GM12878 (cell line): ENCODE results near the gene MYMK. TPM values are rescaled to one million over a fixed set of nuclear protein-coding genes. Genes with fewer than 3 reads are reported as not detected.

ENCODE experiments used
- EZH2 ChIP-seq: IDR thresholded peaks from 2 replicates; pipeline ENCODE4 v1.6.1; 2012; ENCODE audit warnings: low read depth, mild to moderate bottlenecking, control low read depth, inconsistent platforms, low read length, borderline replicate concordance; ENCODE audit not compliant: control insufficient read depth
- POU2F2 ChIP-seq: IDR thresholded peaks from 3 replicates; pipeline ENCODE4 v1.6.1; 2011; ENCODE audit warnings: low read depth, mild to moderate bottlenecking, low read length, borderline replicate concordance
- TCF3 ChIP-seq: IDR thresholded peaks from 2 replicates; pipeline ENCODE4 v1.6.1; 2012; ENCODE audit warnings: low read depth, mild to moderate bottlenecking, low read length, borderline replicate concordance; ENCODE audit not compliant: insufficient read depth
- ZNF207 ChIP-seq: fragments of 450-650 bp; IDR thresholded peaks from 2 replicates; pipeline ENCODE4 v1.6.1; 2014; ENCODE audit warnings: antibody characterized with exemption, mild to moderate bottlenecking, borderline replicate concordance
- polyA plus RNA-seq, 11 experiments: library from polyadenylated mRNA; depleted of rRNA in 4 of 11; unstranded in 6 of 11; stranded (reverse) in 5 of 11; fragments of >200 nt; fragmentation: Nextera tagmentation in 4 of 11; fragmentation: Illumina TruSeq in 1 of 11; extraction: Ambion mirVana in 4 of 11; extraction: Trizol in 1 of 11; gene quantifications; 1 replicate in 1 of 11; 2 replicates in 10 of 11; pipeline versions ENCODE4 v1.2.1 to v1.2.3, GENCODE V29; 2011 to 2016; ENCODE audit warnings: inconsistent platforms in 2 of 11, missing spikeins in 2 of 11, low read depth in 1 of 11
- total RNA-seq, 4 experiments: library from RNA; depleted of rRNA in 3 of 4; stranded (reverse); fragments of >200 nt in 3 of 4; fragmentation: Illumina TruSeq in 1 of 4; extraction: Trizol in 1 of 4; gene quantifications; 2 replicates each; pipeline versions ENCODE4 v1.2.1 to v1.2.3, GENCODE V29; 2013 to 2021
- TF ChIP-seq, protein P1 (sequence below): fragments of 450-650 bp; IDR thresholded peaks from 2 replicates; pipeline ENCODE4 v1.6.1; 2016; ENCODE audit warnings: mild to moderate bottlenecking, moderate library complexity, borderline replicate concordance
- TF ChIP-seq, protein P2 (sequence below): fragments of 450-650 bp; formaldehyde crosslinking; IDR thresholded peaks from 2 replicates; pipeline ENCODE4 v1.5.0; 2022; ENCODE audit warnings: mild to moderate bottlenecking, missing genetic modification characterization
- TF ChIP-seq, protein P3 (sequence below): fragments of 450-650 bp; IDR thresholded peaks from 2 replicates; pipeline ENCODE4 v1.6.1; 2014; ENCODE audit warnings: mild to moderate bottlenecking
- TF ChIP-seq, protein P4 (sequence below): IDR thresholded peaks from 2 replicates; pipeline ENCODE4 v1.6.1; 2012; ENCODE audit warnings: low read depth, low read length, improper control_type of control experiment

Gene MYMK
- total and polyA plus RNA-seq, 10 of the 15 experiments (the other 5 are each of a cell fraction or from before 2014, with no cell fraction given), result not detected

DNA sequence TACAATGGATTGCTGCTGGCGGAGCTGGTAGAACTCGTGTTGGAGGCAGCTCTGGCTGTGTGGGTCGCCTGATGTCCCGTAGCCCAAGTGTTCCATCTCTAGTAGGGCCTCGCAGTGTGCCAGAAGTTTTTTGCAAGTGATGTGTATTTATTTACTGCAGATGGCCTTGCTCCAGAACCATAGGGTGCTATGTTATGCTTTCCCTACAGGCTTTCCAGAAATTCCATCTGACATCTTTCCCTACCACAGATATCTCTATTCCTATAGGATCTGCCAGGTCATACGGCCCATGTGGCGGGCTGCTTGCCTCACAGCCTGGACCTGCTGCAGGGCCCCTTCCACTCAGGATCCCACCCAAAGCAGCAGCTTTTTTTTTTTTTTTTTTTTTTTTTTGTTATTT lies 26.7 kb upstream of the MYMK start (continued):
- TF ChIP-seq, protein P1, sequence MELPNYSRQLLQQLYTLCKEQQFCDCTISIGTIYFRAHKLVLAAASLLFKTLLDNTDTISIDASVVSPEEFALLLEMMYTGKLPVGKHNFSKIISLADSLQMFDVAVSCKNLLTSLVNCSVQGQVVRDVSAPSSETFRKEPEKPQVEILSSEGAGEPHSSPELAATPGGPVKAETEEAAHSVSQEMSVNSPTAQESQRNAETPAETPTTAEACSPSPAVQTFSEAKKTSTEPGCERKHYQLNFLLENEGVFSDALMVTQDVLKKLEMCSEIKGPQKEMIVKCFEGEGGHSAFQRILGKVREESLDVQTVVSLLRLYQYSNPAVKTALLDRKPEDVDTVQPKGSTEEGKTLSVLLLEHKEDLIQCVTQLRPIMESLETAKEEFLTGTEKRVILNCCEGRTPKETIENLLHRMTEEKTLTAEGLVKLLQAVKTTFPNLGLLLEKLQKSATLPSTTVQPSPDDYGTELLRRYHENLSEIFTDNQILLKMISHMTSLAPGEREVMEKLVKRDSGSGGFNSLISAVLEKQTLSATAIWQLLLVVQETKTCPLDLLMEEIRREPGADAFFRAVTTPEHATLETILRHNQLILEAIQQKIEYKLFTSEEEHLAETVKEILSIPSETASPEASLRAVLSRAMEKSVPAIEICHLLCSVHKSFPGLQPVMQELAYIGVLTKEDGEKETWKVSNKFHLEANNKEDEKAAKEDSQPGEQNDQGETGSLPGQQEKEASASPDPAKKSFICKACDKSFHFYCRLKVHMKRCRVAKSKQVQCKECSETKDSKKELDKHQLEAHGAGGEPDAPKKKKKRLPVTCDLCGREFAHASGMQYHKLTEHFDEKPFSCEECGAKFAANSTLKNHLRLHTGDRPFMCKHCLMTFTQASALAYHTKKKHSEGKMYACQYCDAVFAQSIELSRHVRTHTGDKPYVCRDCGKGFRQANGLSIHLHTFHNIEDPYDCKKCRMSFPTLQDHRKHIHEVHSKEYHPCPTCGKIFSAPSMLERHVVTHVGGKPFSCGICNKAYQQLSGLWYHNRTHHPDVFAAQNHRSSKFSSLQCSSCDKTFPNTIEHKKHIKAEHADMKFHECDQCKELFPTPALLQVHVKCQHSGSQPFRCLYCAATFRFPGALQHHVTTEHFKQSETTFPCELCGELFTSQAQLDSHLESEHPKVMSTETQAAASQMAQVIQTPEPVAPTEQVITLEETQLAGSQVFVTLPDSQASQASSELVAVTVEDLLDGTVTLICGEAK, result no peak
- TF ChIP-seq ZNF207, result no peak
- TF ChIP-seq EZH2, result no peak
- TF ChIP-seq, protein P2, sequence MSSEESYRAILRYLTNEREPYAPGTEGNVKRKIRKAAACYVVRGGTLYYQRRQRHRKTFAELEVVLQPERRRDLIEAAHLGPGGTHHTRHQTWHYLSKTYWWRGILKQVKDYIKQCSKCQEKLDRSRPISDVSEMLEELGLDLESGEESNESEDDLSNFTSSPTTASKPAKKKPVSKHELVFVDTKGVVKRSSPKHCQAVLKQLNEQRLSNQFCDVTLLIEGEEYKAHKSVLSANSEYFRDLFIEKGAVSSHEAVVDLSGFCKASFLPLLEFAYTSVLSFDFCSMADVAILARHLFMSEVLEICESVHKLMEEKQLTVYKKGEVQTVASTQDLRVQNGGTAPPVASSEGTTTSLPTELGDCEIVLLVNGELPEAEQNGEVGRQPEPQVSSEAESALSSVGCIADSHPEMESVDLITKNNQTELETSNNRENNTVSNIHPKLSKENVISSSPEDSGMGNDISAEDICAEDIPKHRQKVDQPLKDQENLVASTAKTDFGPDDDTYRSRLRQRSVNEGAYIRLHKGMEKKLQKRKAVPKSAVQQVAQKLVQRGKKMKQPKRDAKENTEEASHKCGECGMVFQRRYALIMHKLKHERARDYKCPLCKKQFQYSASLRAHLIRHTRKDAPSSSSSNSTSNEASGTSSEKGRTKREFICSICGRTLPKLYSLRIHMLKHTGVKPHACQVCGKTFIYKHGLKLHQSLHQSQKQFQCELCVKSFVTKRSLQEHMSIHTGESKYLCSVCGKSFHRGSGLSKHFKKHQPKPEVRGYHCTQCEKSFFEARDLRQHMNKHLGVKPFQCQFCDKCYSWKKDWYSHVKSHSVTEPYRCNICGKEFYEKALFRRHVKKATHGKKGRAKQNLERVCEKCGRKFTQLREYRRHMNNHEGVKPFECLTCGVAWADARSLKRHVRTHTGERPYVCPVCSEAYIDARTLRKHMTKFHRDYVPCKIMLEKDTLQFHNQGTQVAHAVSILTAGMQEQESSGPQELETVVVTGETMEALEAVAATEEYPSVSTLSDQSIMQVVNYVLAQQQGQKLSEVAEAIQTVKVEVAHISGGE, result no peak
- TF ChIP-seq, protein P3, sequence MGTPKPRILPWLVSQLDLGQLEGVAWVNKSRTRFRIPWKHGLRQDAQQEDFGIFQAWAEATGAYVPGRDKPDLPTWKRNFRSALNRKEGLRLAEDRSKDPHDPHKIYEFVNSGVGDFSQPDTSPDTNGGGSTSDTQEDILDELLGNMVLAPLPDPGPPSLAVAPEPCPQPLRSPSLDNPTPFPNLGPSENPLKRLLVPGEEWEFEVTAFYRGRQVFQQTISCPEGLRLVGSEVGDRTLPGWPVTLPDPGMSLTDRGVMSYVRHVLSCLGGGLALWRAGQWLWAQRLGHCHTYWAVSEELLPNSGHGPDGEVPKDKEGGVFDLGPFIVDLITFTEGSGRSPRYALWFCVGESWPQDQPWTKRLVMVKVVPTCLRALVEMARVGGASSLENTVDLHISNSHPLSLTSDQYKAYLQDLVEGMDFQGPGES, result no peak
- TF ChIP-seq TCF3, result no peak
- TF ChIP-seq, protein P4, sequence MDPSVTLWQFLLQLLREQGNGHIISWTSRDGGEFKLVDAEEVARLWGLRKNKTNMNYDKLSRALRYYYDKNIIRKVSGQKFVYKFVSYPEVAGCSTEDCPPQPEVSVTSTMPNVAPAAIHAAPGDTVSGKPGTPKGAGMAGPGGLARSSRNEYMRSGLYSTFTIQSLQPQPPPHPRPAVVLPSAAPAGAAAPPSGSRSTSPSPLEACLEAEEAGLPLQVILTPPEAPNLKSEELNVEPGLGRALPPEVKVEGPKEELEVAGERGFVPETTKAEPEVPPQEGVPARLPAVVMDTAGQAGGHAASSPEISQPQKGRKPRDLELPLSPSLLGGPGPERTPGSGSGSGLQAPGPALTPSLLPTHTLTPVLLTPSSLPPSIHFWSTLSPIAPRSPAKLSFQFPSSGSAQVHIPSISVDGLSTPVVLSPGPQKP, result no peak
- TF ChIP-seq POU2F2, result no peak
- TF ChIP-seq, all 136 proteins: peak for 0
